ENCODE results near the gene HCRT. TPM values are rescaled to one million over a fixed set of nuclear protein-coding genes. Genes with fewer than 3 reads are reported as not detected.
"Not testable (repeated sequence)": the region's sequence is repeated elsewhere in the genome, so short reads cannot be mapped to it uniquely, and the experiment has no call there.

Gene HCRT
- total RNA-seq, 2 experiments from 2014 or later, result not detected

DNA sequence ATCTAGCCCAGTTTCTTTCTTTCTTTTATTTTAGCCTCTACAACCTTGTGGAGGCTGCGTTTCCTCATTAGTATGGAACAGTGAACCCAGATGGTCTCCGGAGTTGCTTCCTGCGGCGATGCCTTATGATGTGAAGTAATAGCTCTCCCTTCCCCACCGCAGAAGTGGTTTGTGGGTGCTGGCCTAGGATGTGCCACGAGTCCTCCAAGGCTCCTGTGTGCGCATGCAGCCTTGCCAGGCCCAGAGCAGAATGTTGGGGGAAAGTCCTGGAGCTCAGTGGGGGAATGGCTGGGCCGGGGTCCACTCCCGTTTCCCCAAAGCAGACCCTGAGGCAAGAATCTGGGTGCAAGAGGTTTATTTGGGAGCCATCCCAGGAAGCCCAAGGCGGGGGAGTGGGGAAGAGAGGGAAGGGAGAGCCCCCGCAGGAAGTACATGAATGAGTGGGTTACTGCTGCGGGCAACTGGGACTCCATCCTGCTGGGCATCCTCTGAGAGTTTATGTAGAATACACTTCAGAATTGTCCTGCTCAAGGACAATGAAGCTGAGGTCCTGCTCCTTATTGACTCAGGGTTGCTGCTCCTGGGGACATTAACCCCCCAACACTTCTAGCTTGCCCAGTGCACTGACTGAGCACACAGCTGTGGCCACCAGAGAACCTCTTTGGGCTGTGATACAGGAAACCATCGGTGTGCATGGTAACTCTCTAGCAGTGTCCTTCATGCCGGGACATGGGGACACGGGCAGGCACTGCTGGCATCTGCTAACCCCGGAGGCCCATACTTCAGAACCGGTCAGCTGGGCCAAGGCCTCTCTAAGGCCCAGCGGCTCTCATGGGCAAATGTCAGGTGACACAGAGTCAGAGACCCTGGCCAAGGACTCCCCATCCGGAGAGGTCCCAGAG lies 3.7 kb upstream of the HCRT start:
- H3K27ac ChIP-seq (ENCODE audit: low read depth, low read length, poor library complexity, severe bottlenecking), result no peak overlapping the region
- H3K4me1 ChIP-seq (ENCODE audit: insufficient read depth, low read length, poor library complexity, severe bottlenecking), result peaks cover 17% of the 10 kb centered on the region
- TF ChIP-seq EZH2phosphoT487 (IDR thresholded peaks at IDR 0.05; ENCODE audit: borderline replicate concordance, low read depth, low read length), result no peak
- TF ChIP-seq, protein P1, sequence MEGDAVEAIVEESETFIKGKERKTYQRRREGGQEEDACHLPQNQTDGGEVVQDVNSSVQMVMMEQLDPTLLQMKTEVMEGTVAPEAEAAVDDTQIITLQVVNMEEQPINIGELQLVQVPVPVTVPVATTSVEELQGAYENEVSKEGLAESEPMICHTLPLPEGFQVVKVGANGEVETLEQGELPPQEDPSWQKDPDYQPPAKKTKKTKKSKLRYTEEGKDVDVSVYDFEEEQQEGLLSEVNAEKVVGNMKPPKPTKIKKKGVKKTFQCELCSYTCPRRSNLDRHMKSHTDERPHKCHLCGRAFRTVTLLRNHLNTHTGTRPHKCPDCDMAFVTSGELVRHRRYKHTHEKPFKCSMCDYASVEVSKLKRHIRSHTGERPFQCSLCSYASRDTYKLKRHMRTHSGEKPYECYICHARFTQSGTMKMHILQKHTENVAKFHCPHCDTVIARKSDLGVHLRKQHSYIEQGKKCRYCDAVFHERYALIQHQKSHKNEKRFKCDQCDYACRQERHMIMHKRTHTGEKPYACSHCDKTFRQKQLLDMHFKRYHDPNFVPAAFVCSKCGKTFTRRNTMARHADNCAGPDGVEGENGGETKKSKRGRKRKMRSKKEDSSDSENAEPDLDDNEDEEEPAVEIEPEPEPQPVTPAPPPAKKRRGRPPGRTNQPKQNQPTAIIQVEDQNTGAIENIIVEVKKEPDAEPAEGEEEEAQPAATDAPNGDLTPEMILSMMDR (conservative IDR thresholded peaks at IDR 0.05; ENCODE audit: low read length), result no peak
- intact Hi-C loops (cut with micrococcal nuclease; ENCODE audit: unreplicated experiment), result loop anchor here (10.0 kb wide), 1 partner anchor 216 kb away; no protein-coding TSS in a partner anchor
- ChIA-PET CTCF (ENCODE audit: unreplicated experiment) (no interaction called here), POLR2A (interaction anchor here (0.7 kb wide), 1 partner anchor 133 kb away, joined by 3 read pairs; no protein-coding TSS in a partner anchor)
- no peaks in the 10 kb centered on the region for H3K36me3 ChIP-seq (ENCODE audit: insufficient read depth, low read length)
- no peak overlapping the region for H3K4me2 ChIP-seq (ENCODE audit: low read length)
- DNase-seq (ENCODE audit: low spot score), result no peak
- no peaks in the 10 kb centered on the region for H4K20me1 ChIP-seq (ENCODE audit: insufficient read depth, low read length)
- no peaks in the 10 kb centered on the region; the same call in 1 of the 2 replicates for H3K79me2 ChIP-seq (ENCODE audit: insufficient read depth, low read depth, low read length)
- H3K9me3 ChIP-seq (ENCODE audit: low read length), result no peaks in the 10 kb centered on the region
- H3K4me3 ChIP-seq (ENCODE audit: low read depth, low read length, poor library complexity, severe bottlenecking), result no peak overlapping the region
- H2AFZ ChIP-seq (ENCODE audit: low read length), result no peak overlapping the region
- no peaks in the 10 kb centered on the region for H3K9me2 ChIP-seq (ENCODE audit: insufficient read depth, low read length)
- no TSS peak for BruUV-seq (replicated peaks)

DNA sequence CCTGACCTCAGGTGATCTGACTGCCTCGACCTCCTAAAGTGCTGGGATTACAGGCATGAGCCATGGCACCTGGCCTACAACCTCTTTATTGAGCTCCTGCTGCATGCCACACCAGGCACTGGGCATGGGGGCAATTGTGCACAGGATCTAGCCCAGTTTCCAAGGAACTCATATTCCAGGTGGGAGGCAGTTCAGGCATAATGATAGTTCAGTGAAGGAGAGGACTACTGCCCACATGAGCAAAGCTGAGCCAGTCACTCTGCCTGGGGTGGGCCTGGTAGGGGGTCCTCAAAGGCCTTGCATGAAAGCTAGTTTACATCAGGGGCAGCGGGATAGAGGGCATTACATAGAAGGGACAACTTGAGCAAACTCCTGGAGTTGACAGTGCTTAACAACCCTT lies 2.6 kb upstream of the HCRT start:
- no peak overlapping the region for H2AFZ ChIP-seq (ENCODE audit: low read length)
- ChIA-PET POLR2A (interaction anchor here (0.5 to 1.7 kb wide), 3 partner anchors 8 to 144 kb away, joined by 3 to 6 read pairs (median 4); no protein-coding TSS in a partner anchor), CTCF (ENCODE audit: unreplicated experiment) (no interaction called here)
- no peak for DNase-seq (ENCODE audit: low spot score)
- intact Hi-C loops (cut with micrococcal nuclease; ENCODE audit: unreplicated experiment), result loop anchor here (10.0 kb wide), 1 partner anchor 217 kb away; no protein-coding TSS in a partner anchor
- no peaks in the 10 kb centered on the region for H3K36me3 ChIP-seq (ENCODE audit: insufficient read depth, low read length)
- H3K9me3 ChIP-seq (ENCODE audit: low read length), result no peaks in the 10 kb centered on the region
- H3K27ac ChIP-seq (ENCODE audit: low read depth, low read length, poor library complexity, severe bottlenecking), result no peak overlapping the region
- H3K4me1 ChIP-seq (ENCODE audit: insufficient read depth, low read length, poor library complexity, severe bottlenecking), result peaks cover 17% of the 10 kb centered on the region
- no peak overlapping the region for H3K4me3 ChIP-seq (ENCODE audit: low read depth, low read length, poor library complexity, severe bottlenecking)
- no TSS peak for BruUV-seq (replicated peaks)
- H3K9me2 ChIP-seq (ENCODE audit: insufficient read depth, low read length), result no peaks in the 10 kb centered on the region
- no peak for TF ChIP-seq EZH2phosphoT487 (IDR thresholded peaks at IDR 0.05; ENCODE audit: borderline replicate concordance, low read depth, low read length)
- TF ChIP-seq, protein P1 (conservative IDR thresholded peaks at IDR 0.05; ENCODE audit: low read length), result no peak
- H3K4me2 ChIP-seq (ENCODE audit: low read length), result no peak overlapping the region
- H4K20me1 ChIP-seq (ENCODE audit: insufficient read depth, low read length), result no peaks in the 10 kb centered on the region
- no peaks in the 10 kb centered on the region for H3K79me2 ChIP-seq (ENCODE audit: insufficient read depth, low read depth, low read length)

DNA sequence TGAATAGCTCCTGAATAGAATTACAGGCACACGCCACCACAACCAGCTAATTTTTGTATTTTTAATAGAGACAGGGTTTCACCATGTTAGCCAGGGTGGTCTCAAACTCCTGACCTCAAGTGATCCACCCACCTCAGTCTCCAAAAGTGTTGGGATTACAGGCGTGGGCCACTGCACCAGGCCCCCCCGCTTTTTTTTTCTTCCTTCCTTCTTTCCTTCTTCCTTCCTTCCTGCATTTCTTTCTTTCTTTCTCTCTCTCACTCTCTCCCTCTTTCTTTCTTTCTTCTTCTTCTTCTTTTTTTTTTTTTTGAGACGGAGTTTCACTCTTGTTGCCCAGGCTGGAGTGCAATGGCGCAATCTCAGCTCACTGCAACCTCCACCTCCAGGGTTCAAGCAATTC lies 939 bp upstream of the HCRT start:
- H3K9me2 ChIP-seq (ENCODE audit: insufficient read depth, low read length); H2AFZ ChIP-seq (ENCODE audit: low read length); POLR2A ChIA-PET; H3K9me3 ChIP-seq (ENCODE audit: low read length); BruUV-seq (replicated peaks); CTCF ChIA-PET (ENCODE audit: unreplicated experiment); H3K36me3 ChIP-seq (ENCODE audit: insufficient read depth, low read length); H3K79me2 ChIP-seq (ENCODE audit: insufficient read depth, low read depth, low read length); H3K4me2 ChIP-seq (ENCODE audit: low read length); H4K20me1 ChIP-seq (ENCODE audit: insufficient read depth, low read length); H3K27ac ChIP-seq (ENCODE audit: low read depth, low read length, poor library complexity, severe bottlenecking); DNase-seq (ENCODE audit: low spot score); H3K4me3 ChIP-seq (ENCODE audit: low read depth, low read length, poor library complexity, severe bottlenecking): not testable (repeated sequence)
- intact Hi-C loops (cut with micrococcal nuclease; ENCODE audit: unreplicated experiment), result loop anchor here (10.0 kb wide), 1 partner anchor 219 kb away; no protein-coding TSS in a partner anchor
- peaks cover 21% of the 10 kb centered on the region for H3K4me1 ChIP-seq (ENCODE audit: insufficient read depth, low read length, poor library complexity, severe bottlenecking)

Data from OCI-LY7 (cell line).